GM12875 (cell line): Measurements from ENCODE around the gene DIDO1.
"Not testable (repeated sequence)": the region's sequence is repeated elsewhere in the genome, so short reads cannot be mapped to it uniquely, and the experiment has no call there.

Source experiments
- H3K4me3 ChIP-seq: one replicate; pipeline ENCODE4 v1.5.1; 2011; ENCODE audit warnings: low read depth, low read length, control low read depth
- CTCF ChIP-seq: IDR thresholded peaks from 2 replicates; pipeline ENCODE4 v1.5.1; 2011; ENCODE audit warnings: low read depth, mild to moderate bottlenecking, control low read depth, inconsistent platforms, low read length, moderate library complexity, borderline replicate concordance; ENCODE audit not compliant: insufficient read depth

DIDO1 gene

DNA sequence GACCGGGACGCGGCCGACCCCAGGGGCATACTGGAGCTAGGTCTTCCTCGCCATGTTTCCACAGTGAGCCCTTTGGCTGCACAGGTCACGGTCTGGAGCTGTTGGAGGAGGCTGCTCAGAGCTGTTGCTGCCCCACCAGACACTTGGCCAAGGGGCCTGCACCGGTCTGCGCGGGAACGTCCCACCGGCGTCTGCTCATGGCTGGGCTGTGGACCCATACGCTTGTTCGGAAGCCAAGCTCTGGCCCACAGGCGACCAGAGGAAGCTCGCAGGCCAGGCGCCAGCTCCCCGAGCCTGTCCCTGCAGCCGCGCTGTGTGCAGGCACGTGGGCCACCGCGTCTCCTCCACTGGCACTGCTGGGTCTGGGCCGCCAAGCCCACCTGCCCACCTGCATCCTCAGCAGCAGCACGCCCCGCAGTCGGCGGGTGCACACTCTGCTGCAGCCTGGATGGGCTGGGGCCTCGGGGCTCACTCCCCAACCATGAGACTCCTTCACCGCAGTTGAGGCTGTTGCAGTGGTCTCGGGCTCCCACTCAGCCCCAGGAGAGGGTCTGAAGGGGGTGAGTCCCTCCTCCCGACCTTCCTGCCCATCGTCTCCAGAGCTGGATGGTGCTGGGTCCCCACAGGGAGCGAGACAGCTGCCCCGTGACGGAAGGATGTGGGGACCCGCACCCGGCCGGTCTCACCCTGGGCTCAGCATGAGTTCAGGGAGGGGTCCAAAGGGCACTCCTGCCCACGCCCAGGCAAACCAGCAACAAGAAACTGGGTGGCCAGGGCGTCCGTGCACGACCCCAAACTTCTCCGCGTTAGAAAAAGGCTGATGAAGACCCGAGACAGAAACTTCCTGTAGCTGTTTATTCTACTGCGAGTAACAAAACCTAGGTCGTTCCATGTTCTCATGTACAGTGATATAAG, 49.1 kb downstream of the DIDO1 start:
- H3K4me3 ChIP-seq = no peak overlapping the region
- no peak for TF ChIP-seq CTCF

DNA sequence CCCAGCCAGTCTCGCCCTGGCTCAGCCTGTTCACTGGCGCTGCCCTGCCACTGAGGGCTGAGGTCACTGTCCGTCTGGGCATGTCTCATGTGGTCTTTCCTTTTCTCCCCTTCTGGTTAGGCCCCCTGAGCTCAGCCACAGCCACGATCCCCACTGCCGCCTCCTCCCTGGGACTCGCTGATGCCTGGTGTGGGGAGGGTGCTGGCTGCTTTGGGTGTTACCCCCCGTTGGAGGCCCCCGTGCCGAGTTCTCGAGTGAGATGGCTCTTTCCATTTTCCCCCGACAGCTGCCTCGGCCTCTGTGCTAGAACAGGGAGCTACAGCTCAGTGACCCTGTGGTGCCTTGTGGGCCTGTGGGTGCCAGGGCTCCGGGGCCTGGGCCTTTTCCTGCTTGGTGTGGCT, 49.8 kb downstream of the DIDO1 start:
- no peak for TF ChIP-seq CTCF
- H3K4me3 ChIP-seq = no peak overlapping the region

DNA sequence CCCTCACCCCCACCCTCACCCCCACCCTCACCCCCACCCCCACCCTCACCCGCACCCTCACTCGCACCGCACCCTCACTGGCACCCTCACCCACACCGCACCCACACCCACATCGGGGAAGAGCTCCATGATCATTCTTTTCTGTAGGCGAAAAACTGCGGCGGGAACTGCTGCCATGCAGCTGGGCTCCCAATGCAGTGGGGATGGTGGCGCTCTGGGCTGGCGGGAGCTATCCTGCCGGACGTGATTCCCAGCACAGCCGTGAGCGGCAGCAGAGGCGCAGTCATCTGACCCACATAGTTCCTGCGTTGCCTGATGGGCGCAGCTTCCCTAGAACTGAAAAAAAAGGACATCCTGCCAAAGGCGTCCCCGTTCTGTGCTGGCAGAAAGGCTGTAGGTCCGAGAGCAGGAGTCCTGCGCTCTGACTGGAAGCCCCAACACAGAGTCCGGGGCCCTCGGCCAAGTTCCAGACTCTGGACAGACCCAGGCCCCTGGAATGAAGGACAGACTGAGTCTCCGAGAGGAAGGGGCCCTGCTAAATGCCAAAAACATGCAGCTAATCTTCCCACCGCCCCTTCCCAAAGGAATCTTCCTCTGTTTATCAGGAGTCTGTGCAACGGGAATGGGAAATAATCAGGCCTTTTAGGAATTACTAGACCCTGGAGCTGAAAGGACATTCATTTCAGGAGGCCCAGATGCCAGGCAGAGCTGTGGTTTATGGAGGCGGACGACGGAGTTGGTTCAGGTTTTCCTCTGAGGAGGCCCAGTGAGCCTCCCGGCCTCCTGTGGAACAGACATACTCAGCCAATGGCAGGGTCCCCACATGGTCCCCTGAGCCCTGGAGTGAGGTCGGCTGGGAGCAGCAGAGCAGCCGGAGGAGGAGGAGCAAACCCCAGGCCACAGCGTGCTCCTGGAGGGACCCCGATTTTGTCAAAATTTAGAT, 50.6 kb downstream of the DIDO1 start:
- no peak overlapping the region for H3K4me3 ChIP-seq
- TF ChIP-seq CTCF = no peak

- no peak for TF ChIP-seq CTCF
- H3K4me3 ChIP-seq = no peak overlapping the region
These were observed 51.4 kb downstream of the DIDO1 start for GRCh38 chr20:62874964-62875344.

DNA sequence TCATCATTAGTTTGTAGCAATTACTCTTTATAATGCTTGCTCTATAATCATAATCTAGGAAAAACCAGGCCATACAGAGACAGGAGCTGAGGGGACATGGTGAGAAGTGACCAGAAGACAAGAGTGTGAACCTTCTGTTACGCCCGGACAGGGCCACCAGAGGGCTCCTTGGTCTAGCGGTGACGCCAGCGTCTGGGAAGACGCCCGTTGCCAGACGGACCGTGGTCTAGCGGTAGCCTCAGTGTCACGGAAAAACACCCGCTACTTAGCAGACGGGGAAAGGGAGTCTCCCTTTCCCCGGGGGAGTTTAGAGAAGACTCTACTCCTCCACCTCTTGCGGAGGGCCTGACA, 52.6 kb downstream of the DIDO1 start:
- TF ChIP-seq CTCF = peak; percentile 47
- not testable (repeated sequence) for H3K4me3 ChIP-seq

GRCh38 chr20:62873280-62873679, 53.0 kb downstream of the DIDO1 start:
- TF ChIP-seq CTCF = no peak
- no peak overlapping the region for H3K4me3 ChIP-seq
